Right ventricle myocardium inferior (tissue), 1 donor: ENCODE data around the gene COA1. TPM values are rescaled to one million over a fixed set of nuclear protein-coding genes. Genes with fewer than 3 reads are reported as not detected.
"Not testable (repeated sequence)": the region's sequence is repeated elsewhere in the genome, so short reads cannot be mapped to it uniquely, and the experiment has no call there.

Experiments
- ATAC-seq: fragments of 200-7000 bp; cut with Tn5 transposase; one replicate; pipeline ENCODE4 v1.9.1; 2020; ENCODE audit warnings: mild to moderate bottlenecking, moderate library complexity
- DNase-seq: peaks from one replicate; pipeline ENCODE4 v3.0.0; 2021; ENCODE audit errors: missing footprints
- intact Hi-C: fragments of 100-400 bp; cut with DNase I; formaldehyde crosslinking; loops from one replicate; pipeline ENCODE4 v1.11.0; 2022
- long read RNA-seq: library from polyadenylated mRNA; unstranded; transcript quantifications from one replicate; pipeline ENCODE4 v2.0.0, GENCODE V29; 2021
- total RNA-seq: library from RNA; stranded (reverse); fragmentation: NEBNext Ultra II Directional; extraction: Animal tissue kit (Norgen Biotek cat#: 25700); gene quantifications from one replicate; pipeline ENCODE4 v1.2.1, GENCODE V29; 2021
- donor health status: DM: no; HTN: yes; CAD: no; lungs with severe emphysema.

The COA1 gene
- total RNA-seq: 66.7 TPM
- long read RNA-seq, transcript COA1-201 (6 exons, 927 nt): major isoform, 17 of 28 reads
- long read RNA-seq, partial matches to known transcripts: 5 of 28 reads
- long read RNA-seq, other reads (novel, unspliced or antisense): 6 of 28 reads

DNA sequence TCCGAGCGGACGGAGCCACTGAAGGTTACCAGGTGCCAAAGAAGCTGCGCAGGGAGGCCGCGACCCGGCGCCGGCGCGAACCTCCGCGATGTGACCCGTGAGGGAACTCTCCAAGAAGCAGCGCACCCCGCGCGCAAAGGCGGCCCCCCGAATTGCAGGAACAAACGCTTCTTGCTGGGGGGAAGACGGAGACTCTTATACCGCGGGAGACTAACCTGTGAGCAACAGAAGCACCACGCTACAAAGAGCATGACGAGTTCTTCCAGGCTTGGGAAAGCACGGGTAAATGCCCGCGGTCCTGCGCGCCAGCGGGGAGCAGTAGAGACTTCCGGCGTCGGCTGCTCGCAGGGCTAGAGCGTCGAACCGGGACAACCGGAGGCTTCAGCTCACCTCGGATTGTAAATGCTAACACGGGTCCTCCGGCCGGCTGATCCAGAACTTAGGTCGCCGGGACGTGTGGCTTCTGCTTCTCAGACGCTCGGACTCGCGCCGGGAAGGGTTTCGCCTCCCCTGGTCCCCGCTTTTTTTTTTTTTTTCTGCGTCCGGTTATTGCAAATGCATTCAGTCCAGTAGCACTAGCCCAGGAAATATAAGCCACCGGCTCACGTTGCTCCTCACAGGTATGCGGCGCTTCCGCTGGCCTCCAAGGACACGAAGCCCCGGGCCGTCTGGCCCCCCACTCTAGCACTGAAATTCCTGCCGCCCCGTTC lies at the start of gene COA1:
Gene COA1 (minus strand): TSS at position 310 of the 710 bp plus-strand sequence. CDS start 80,909 bp downstream, outside the sequence.
- ATAC-seq (peak; percentile 99), DNase-seq (peak; percentile 92)
- intact Hi-C loops: loop anchor here (2.0 kb wide), 1 partner anchor 147 kb away; the partner anchor contains the start of gene STK17A

- intact Hi-C loops, ATAC-seq, DNase-seq: not testable (repeated sequence)
These were observed 49.1 kb upstream of the COA1 start for GRCh38 chr7:43778293-43779044.

DNA sequence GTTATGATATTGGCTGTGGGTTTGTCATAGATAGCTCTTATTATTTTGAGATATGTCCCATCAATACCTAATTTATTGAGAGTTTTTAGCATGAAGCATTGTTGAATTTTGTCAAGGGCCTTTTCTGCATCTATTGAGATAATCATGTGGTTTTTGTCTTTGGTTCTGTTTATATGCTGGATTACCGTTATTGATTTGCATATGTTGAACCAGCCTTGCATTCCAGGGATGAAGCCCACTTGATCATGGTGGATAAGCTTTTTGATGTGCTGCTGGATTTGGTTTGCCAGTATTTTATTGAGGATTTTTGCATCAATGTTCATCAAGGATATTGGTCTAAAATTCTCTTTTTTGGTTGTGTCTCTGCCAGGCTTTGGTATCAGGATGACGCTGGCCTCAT lies 45.9 kb upstream of the COA1 start:
- ATAC-seq, DNase-seq, intact Hi-C loops: not testable (repeated sequence)

- DNase-seq, intact Hi-C loops, ATAC-seq: not testable (repeated sequence)
These were observed 43.9 kb upstream of the COA1 start for GRCh38 chr7:43773268-43773667.

- no peak for DNase-seq
- ATAC-seq: no peak
- intact Hi-C loops: no loop called here
These were observed 42.2 kb upstream of the COA1 start for GRCh38 chr7:43771573-43771972.

DNA sequence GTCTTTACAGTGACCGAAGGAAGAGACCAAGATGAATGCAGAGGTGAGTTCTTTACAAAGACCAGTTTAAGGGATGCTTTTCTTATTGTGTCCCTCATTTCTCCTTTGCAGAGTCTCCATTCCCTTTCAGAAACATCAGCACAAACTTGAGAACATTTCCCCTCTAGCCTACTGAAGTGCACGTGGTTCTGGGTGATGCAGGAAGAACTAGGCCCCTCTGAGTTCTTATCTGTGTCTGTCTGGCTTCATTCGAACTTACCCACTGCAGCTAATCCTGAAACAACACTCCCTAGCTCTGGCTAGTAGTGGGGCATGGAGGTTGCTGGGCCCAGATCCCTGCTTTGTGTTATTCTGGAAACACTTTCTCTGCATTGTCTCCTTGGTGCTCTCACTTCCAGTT lies 41.8 kb upstream of the COA1 start:
- ATAC-seq: no peak
- intact Hi-C loops: no loop called here
- DNase-seq: no peak

- intact Hi-C loops: no loop called here
- ATAC-seq (no peak), DNase-seq (no peak)
These were observed 40.6 kb upstream of the COA1 start for GRCh38 chr7:43769791-43770465.

- intact Hi-C loops: no loop called here
- ATAC-seq: no peak
These were observed 40.0 kb upstream of the COA1 start for GRCh38 chr7:43769281-43769680.

GRCh38 chr7:43768887-43769272 lies 39.6 kb upstream of the COA1 start:
- intact Hi-C loops: no loop called here
- no peak for DNase-seq
- ATAC-seq: no peak

More at GRCh38 chr7:43769281-43769680, 40.0 kb upstream of the COA1 start:
- DNase-seq: no peak

DNA sequence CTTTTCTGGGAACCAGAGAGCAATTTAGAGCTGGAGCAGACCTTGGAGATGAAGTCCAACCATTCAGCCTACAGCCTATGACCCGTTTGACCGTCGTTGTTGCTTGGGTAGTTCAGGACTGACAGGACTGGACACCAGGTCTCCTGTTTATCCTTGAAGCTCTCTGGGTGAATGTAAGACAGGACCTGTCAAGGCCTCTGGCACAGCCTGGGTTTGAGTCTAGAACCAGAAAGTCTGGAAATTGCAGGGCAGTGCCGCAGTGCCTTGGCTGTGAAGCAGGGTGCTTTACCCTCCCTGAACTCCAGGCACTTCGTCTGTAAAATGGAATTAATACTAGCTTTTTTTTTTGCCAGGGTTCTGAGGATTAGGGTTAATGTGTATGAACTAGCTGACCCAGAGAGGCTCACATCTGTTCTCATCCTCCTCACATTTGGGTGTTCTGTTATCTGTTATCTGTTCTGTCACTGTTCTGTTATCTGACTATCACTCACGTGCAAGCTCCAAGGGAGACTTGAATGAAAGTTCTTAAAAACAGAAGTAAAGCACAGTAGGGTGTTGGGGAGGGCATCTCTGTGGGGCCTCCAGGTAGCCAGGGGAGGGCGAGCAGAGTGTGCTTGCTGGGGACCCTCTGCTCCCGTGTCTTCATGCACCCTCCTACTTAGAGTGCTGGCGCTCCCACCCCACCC lies 39.0 kb upstream of the COA1 start:
- intact Hi-C loops: no loop called here
- ATAC-seq (no peak), DNase-seq (no peak)

DNA sequence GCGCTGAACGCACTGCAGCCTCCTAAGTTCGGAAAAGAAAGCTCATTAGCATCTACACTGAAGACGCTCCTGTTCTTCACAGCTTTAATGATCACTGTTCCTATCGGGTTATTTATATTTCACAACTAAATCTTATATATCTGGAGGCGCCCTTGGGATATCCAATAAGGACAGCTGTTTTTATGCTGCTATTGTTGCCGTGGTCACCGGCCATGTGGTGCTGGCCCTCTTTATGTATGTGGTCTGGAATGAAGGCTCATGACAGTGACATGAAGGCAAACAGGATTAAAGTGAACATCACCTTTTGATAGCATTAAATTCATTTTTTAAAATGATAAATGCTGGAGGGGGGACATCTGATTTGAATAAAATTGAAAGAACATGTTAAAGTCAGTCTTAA lies 38.0 kb upstream of the COA1 start:
- intact Hi-C loops: no loop called here
- no peak for DNase-seq
- ATAC-seq: no peak

DNA sequence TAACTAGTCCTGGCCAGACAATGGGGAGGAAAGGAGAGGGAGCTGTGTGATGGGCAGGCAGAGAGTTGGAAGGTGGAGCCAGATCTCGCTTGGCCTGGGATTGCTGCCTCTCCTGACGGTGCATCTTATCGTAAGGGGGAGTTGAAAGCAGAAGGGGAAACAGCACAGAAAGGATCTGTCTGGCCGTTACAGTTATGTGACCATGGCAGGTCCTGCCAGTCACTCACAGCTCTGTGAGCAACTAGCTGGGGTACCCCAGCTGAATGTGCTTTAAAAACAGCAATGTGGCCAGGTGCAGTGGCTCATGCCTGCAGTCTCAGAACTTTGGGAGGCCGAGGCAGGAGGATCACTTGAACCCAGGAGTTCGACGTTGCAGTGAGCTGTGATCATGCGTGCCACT lies 37.2 kb upstream of the COA1 start:
- intact Hi-C loops: no loop called here
- DNase-seq: no peak
- no peak for ATAC-seq

- DNase-seq (no peak), ATAC-seq (no peak)
- intact Hi-C loops: no loop called here
These were observed 35.6 kb upstream of the COA1 start for GRCh38 chr7:43764807-43765491.

DNA sequence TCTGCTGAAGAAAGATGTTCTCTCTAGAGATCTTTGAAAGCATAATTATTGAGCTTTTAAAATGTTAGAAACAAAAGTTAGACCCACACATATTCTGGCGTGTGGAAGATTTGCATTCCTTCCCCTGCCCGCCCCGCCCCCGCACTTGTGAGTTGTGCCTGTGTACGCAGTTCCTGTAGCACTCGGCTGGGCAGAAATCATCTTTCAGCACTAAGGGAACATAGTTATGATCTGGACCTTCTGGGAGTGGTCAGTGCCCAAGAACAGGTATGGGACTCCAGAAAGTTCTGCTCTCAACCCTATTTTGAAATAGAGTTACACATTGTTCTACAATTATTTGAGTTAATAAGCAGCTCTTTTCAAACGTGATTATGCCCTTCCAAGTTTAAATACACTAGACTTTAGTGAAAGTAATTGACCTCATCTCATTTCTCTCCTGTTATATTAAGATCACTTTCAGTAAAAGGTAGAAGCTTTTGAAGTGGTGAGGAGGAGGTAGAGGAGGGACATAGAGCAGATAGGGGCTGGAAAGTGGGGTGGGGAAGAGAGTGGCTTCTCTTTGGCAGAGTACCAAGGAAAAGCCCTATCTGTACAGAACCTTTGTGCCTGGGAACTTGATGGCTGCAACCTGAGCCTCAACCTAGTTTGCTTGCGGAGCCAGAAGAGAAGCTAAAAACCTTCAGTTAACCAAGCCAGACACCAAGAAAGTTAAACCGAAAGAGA lies 34.9 kb upstream of the COA1 start:
- no peak for ATAC-seq
- intact Hi-C loops: no loop called here

DNA sequence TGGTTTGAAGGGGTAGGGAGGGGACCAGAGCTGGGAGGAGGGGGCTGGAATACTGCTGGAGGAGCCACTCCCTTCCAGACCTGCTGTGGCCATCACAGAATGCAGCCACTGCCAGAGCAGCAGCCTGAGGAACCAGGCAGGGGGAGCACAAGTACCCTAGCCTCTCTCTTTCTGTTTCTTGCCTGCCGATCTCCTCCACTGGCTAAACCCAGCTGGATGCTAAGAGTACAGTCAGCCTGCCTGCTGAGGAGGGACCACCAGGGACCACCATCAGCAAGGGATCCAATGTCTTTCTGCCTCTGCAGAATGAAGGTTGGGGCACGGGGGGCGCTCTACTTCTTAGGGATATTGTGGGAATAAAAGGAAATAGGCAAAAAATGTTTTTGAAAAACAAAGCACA lies 33.9 kb upstream of the COA1 start:
- intact Hi-C loops: no loop called here
- DNase-seq: no peak
- ATAC-seq: no peak

More for the DNA sequence above, 34.9 kb upstream of the COA1 start:
- DNase-seq: no peak

DNA sequence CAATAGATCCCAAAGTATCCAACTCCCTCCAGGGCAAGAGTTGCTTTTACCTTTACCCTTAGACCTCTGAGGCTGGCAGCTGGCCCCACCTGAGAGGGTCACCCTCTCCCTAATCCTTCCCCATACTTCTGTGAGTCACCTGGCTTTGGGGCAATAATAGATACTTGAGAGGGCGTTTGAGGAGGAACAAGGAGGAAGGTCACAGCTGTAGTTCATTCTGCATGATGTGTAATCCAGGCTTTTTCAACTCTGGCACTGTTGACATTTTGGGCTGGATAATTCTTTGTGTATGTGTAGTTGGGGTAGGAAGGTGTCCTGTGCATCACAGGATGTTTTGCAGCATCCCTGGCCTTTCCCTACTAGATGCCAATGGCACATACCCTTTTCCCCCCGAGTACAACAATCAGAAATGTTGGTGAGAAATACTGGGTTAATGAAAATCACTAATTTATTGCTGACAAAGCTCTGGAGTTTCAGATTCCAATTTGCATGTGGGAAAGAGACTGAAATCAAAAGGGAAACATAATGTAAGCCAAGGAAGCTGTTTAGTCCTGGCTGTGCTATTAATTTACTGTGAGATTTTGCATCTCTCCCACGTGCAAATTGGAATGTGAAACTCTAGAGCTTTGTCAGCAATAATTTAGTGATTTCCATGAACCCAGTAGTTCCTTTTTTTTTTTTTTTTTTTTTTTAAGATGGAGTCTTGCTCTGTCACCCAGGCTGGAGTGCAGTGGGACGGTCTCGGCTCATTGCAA lies 32.8 kb upstream of the COA1 start:
- ATAC-seq: no peak
- DNase-seq: no peak
- intact Hi-C loops: no loop called here

DNA sequence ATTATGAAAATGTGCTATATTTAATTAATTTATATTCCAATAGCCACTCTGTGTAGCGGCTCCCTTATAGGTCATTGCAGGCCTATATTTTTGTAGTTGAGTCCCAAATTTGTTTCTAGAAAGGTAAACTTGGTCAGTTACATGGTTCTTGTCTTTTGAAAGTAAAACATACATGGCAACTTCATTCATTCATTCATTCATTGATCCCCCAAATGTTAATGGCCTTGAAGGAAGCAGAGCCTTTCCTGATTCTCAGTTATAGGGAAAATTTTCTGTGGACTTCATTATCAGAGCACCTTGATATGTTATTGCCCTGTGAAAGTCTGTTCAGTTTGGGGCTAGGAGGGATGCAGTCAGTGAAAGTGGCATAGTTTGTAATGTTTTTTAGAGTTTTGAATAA lies 32.1 kb upstream of the COA1 start:
- ATAC-seq (no peak), DNase-seq (no peak)
- intact Hi-C loops: no loop called here
